Activated T-helper 9 cell treated with anti-CD3 and anti-CD28 coated beads, Interleukin-2, amount 50 U/mL, for 16 hours (primary cell): ENCODE measurements around the gene NR4A1.
A peak's percentile ranks its signal among the peaks of the same experiment; 100 is the strongest.

Source experiments
- DNase-seq: peaks from one replicate; pipeline ENCODE4 v3.0.0-alpha.2; 2020; ENCODE audit warnings: low read depth

Gene NR4A1

GRCh38 chr12:52079576-52080402 is 28.5 kb downstream of the NR4A1 start, which contains the start of gene SMIM41:
Gene SMIM41, plus strand, starts transcription at chr12:52079704. Its CDS starts 76 bp downstream, at chr12:52079780.
- no peak for DNase-seq

- no peak for DNase-seq
Measured at GRCh38 chr12:52080403-52081251, 29.4 kb downstream of the NR4A1 start.

DNA sequence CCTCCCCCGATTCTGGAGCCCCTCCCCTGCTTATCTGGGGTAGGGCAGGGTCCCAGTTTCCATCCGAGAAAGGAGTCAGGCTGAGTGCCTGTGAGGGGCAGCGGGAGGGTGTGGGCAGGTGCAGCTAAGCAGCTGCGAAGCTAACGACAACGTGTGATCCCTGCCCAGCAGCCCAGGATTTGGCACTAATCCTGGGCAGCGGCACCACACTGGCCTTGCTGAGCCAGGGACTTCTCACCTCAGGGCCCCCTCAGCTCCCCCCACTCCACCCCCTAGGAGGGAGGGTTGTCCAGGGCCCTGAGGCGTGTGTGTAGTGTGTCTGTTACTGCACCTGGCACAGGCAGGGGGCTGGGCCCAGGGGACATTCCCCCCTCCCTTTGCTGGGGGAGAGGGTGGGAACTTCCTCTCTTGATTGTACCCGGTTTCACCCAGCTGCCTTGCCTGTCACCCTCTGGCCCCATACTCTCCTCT is 30.1 kb downstream of the NR4A1 start:
- DNase-seq: no peak

GRCh38 chr12:52082026-52082668 is 30.9 kb downstream of the NR4A1 start:
- no peak for DNase-seq

DNA sequence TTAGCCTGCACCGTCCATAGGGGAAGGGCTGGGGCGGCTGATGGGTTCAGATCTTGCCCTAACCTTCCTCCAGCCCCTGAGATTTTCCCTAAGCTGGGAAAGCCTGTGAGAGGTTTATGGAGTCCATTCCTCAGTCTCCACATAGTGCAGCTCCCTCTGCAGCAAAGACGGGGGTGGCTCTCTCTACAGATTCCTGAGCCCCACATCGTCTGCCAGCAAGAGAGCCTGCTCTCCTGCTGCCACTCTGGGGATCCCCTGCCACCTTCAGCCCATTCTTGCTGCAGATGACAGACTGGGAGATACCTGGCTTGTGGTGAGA is 31.4 kb downstream of the NR4A1 start:
- no peak for DNase-seq

GRCh38 chr12:52082988-52083637 is 31.9 kb downstream of the NR4A1 start:
- peak; percentile 59 for DNase-seq

DNA sequence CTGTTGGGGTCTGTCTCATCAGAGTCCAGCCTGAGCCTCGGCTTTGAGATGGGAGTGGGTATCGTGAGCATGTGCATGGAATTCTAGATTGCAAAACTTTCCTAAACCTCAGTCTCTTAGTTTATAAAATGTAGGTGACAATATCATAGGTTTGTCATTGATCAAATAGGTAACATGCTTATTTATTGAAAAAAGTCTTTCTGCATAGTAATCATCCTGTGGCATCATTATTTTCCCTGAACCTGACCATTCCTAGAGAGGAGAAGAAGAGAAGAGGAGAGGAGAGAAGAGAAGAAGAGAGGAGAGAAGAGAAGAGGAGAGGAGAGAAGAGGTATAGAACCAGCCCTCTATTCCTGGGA is 32.4 kb downstream of the NR4A1 start:
- DNase-seq: no peak

DNA sequence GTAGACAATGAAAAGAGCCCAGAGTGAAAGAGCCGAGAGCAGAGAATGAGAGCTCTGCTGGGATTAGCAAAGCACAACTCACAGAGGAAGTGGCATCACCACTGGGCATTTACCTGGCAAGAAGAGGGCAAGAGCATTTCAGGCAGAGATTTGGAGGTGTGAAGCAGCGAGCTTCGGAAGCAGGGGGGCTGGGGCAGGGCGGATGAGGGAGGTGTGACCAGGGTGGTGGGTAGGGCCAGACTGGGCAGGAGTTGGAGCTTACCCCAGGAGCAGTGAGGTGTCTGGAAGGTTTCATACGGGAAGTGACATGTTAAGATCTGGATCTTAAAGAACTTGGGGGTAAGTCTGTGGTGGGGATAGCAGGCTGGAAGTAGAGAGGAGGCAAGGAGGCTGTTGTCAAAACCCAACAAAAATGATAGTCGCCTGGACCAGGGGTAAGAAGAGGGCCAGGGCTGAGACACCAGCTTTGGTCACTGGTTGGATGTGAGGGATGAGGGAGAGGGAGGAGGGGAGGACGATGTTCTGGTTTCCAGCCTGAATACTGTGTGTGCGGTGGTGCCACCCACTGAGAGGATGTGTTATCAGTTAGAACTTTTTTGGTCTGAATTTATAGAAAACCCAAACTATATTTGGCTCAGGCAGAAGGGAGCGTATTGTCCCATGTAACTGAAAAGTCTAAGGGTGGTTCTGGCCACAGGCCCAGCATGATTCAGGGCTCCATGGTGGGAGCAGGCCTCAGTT is 33.4 kb downstream of the NR4A1 start:
- no peak for DNase-seq

GRCh38 chr12:52085682-52086180 is 34.5 kb downstream of the NR4A1 start:
- DNase-seq: no peak

- DNase-seq: no peak
Measured at GRCh38 chr12:52086366-52086765, 35.1 kb downstream of the NR4A1 start.

GRCh38 chr12:52086944-52087835 is 35.9 kb downstream of the NR4A1 start:
- DNase-seq: no peak

DNA sequence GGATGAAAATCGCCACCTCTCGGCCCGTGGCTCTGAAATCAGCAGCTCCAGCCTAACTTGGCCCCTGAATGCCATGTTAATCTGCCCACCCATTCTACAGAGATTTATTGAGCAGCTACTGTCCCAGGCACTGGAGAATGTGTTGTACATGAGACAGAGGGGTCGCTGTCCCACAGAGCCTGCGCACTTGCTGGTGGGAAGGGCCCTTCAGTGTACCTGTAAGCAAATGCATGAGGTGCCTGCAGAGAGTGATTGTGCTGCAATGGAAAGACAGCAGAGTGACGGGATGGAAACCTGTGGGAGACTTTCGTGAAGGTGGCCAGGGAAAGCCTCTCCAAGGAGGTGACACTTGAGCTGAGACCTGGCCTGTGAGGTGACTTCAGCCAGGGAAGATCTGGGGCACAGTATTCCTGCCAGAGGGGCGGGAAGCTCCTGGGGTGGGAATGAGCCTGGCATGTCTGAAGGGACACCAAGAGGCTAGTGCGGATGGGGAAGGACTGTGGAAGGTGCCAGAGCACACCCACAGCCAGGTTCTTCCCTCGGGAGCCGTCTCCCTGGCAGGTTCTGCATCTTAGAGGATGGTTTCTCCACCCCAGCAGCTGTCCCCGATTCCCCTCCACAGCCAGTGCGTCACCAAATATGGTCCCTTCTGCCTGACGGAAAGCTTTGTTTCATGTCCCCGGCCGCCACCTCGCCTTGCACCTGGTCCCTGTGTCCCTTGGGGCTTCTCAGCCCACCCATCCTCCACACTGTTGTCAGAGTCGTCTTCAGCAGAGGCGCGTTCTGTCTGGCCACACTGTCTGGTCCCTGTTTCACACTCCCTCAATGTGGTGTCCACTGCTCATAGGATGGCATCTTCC is 36.9 kb downstream of the NR4A1 start:
- DNase-seq: no peak

DNA sequence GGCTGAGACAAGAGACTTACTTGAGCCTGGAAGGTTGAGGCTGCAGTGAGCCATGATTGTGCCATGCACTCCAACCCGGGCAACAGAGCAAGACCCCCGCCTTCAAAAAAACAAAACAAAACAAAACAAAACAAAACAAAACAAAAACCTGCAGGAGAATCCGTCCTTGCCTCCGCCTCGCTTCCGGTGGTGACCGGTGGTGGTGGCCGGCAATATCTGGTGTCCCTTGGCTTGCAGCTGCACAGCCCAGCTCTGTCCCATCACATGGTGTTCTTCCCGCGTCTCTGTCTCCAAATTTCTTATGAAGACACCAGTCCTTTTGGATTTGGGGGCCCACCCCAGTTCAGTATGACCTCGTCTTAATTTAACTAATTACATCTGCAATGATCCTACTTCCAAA is 38.2 kb downstream of the NR4A1 start:
- DNase-seq: no peak

- DNase-seq: no peak
Measured at GRCh38 chr12:52090291-52090690, 39.0 kb downstream of the NR4A1 start.

- no peak for DNase-seq
Measured at GRCh38 chr12:52091061-52091460, 39.8 kb downstream of the NR4A1 start.

DNA sequence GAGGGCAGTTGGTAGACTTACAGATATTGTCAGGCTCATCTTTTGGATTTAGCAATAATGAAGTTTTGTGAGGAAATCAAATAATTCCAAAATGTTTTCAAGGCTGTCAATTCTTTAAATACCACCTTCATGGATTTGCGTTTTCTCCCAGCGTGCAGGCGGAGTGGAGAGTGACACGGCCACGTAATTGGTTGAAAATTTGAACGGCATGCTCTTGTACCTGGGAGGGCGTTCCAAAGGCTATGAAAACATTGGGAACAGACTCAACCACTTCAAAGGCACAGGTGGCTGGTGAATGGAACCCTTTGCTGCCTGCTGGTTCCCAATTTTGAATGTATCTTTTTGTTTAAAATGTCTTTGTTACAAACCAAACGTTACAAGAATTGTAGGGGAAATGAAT is 40.6 kb downstream of the NR4A1 start:
- DNase-seq: no peak

- no peak for DNase-seq
Measured at GRCh38 chr12:52093346-52093745, 42.1 kb downstream of the NR4A1 start.

- DNase-seq: no peak
Measured at GRCh38 chr12:52096332-52097044, 45.2 kb downstream of the NR4A1 start.
